CD4-positive, alpha-beta T cell treated with Interleukin-17A for 1 hour (primary cell): ENCODE results near the gene SAYSD1.

ENCODE experiments used
- DNase-seq: peaks from one replicate; pipeline ENCODE4 v3.0.0-alpha.2; 2020

SAYSD1 gene

GRCh38 chr6:39054577-39055142 lies 60.3 kb downstream of the SAYSD1 start:
- no peak for DNase-seq
